Lung (tissue), 12 donors: ENCODE results near the gene PVALEF. TPM values are rescaled to one million over a fixed set of nuclear protein-coding genes. Genes with fewer than 3 reads are reported as not detected.

Experiments
- ATAC-seq: fragments of 200-7000 bp; cut with Tn5 transposase; one replicate; pipeline ENCODE4 v1.9.1; 2020; ENCODE audit warnings: moderate number of reproducible peaks; ENCODE audit not compliant: insufficient read depth, low FRiP score
- DNase-seq, 3 donors: peaks; one replicate each; pipeline ENCODE4 v3.0.0-alpha.2; 2013 to 2017
- H3K27ac ChIP-seq, 2 donors: one replicate each; pipeline ENCODE4 v1.5.1; 2013; ENCODE audit warnings: mild to moderate bottlenecking in 2 of 2, moderate library complexity in 2 of 2, control low read depth in 1 of 2, inconsistent platforms in 1 of 2, low read depth in 1 of 2, low read length in 1 of 2
- H3K27me3 ChIP-seq, 3 donors: one replicate each; pipeline ENCODE4 v1.5.1; 2013; ENCODE audit warnings: low read length in 2 of 3; ENCODE audit not compliant: control insufficient read depth in 3 of 3, insufficient read depth in 3 of 3
- H3K36me3 ChIP-seq, 4 donors: one replicate each; pipeline ENCODE4 v1.5.1; 2013; ENCODE audit warnings: low read length in 4 of 4, mild to moderate bottlenecking in 1 of 4, moderate library complexity in 1 of 4; ENCODE audit not compliant: control insufficient read depth in 4 of 4, insufficient read depth in 4 of 4
- H3K4me1 ChIP-seq, 5 donors: one replicate each; pipeline ENCODE4 v1.5.1; 2013; ENCODE audit warnings: low read length in 5 of 5, mild to moderate bottlenecking in 2 of 5, moderate library complexity in 1 of 5; ENCODE audit not compliant: control insufficient read depth in 5 of 5, insufficient read depth in 5 of 5
- H3K4me3 ChIP-seq: one replicate; pipeline ENCODE4 v1.5.1; 2013; ENCODE audit warnings: mild to moderate bottlenecking, control low read depth, moderate library complexity
- H3K9ac ChIP-seq, 2 donors: one replicate each; pipeline ENCODE4 v1.5.1; 2013; ENCODE audit warnings: low read length in 2 of 2, control low read depth in 1 of 2; ENCODE audit not compliant: insufficient read depth in 1 of 2
- H3K9me3 ChIP-seq, 4 donors: one replicate each; pipeline ENCODE4 v1.5.1; 2013; ENCODE audit warnings: low read length in 3 of 4, mild to moderate bottlenecking in 1 of 4, moderate library complexity in 1 of 4; ENCODE audit not compliant: control insufficient read depth in 4 of 4, insufficient read depth in 3 of 4
- WGBS, 2 donors: extraction: QIAGEN DNeasy Blood & Tissue Kit; methylation state at CpG; one replicate each; pipeline ENCODE4 v1.1.7; 2013; 5-methylcytosine and 5-hydroxymethylcytosine counted together
- polyA plus RNA-seq, 2 donors: library from polyadenylated mRNA; stranded (reverse); fragments of 200-250 nt; gene quantifications; one replicate each; pipeline ENCODE4 v1.2.1, GENCODE V29; 2013
- total RNA-seq, 2 donors: library from RNA; depleted of rRNA in 1 of 2; stranded (reverse); fragments of >200 nt in 1 of 2; gene quantifications; one replicate each; pipeline ENCODE4 v1.2.1, GENCODE V29; 2014 to 2021
- TF ChIP-seq, protein P1 (sequence below): IDR thresholded peaks from 2 replicates; pipeline ENCODE4 v1.5.1; 2012; ENCODE audit warnings: mild to moderate bottlenecking; ENCODE audit errors: control extremely low read depth, extremely low read depth
- donor health status: control.
- donor health status: control.
- donor health status: Bipolar disorder and iron deficiency.
- donor health status: healthy.
- donor health status: DM: yes; HTN: yes; CAD: no.

The PVALEF gene
- total and polyA plus RNA-seq, 4 donors, result not detected

DNA sequence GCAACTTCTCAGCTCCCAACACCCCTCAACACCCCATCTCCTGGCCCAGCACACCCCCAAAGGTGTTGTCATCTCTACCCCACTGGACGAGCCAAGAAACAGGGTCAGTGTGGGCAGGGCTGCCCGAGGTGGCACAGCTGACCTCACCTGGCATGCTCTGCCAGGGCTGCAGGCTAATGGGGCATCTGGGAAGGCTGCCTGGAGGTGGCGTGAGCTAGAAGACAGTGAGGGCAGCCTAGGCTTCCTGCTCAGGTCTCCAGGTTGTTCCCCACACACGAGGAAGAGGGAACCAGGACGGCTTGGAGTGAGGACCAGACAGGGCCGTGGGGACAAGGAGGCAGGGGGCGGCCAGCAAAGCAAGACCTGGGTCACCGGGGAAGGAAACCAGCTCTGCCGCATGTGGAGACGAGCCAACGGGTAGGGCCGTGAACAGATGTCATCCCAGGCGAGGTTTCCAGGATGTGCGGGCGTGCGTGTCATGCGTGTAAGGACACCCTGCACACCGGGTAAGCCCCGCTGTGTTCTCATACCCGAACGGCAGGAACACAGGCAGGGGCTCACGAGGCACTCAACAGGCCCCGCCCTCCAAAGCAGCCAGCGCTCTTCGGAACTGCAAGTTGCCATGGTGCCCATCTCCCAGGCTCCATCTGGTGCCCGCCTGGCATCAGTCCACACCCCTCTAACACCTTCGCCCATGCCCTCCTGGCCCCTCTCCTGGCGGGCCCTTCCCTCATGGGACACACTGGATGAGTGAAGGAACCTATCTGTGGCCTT, 29.6 kb upstream of the PVALEF start:
- peaks cover 0 to 11% (median 0%) of the 10 kb centered on the region in 5 donors for H3K4me1 ChIP-seq
- H3K9me3 ChIP-seq, result no peaks in the 10 kb centered on the region
- WGBS, 2 donors, result 69 to 83% methylated on average over 22 to 28 of the region's 28 CpGs
- no peaks in the 10 kb centered on the region for H3K27me3 ChIP-seq
- H3K9ac ChIP-seq, result no peak overlapping the region
- peaks cover 0 to 2% (median 0%) of the 10 kb centered on the region in 4 donors for H3K36me3 ChIP-seq
- no peak overlapping the region for H3K4me3 ChIP-seq
- no peak overlapping the region for H3K27ac ChIP-seq
- TF ChIP-seq, protein P1, sequence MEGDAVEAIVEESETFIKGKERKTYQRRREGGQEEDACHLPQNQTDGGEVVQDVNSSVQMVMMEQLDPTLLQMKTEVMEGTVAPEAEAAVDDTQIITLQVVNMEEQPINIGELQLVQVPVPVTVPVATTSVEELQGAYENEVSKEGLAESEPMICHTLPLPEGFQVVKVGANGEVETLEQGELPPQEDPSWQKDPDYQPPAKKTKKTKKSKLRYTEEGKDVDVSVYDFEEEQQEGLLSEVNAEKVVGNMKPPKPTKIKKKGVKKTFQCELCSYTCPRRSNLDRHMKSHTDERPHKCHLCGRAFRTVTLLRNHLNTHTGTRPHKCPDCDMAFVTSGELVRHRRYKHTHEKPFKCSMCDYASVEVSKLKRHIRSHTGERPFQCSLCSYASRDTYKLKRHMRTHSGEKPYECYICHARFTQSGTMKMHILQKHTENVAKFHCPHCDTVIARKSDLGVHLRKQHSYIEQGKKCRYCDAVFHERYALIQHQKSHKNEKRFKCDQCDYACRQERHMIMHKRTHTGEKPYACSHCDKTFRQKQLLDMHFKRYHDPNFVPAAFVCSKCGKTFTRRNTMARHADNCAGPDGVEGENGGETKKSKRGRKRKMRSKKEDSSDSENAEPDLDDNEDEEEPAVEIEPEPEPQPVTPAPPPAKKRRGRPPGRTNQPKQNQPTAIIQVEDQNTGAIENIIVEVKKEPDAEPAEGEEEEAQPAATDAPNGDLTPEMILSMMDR, result no peak
- DNase-seq (peak in 1 of 3 donors; percentile 48), ATAC-seq (no peak)

DNA sequence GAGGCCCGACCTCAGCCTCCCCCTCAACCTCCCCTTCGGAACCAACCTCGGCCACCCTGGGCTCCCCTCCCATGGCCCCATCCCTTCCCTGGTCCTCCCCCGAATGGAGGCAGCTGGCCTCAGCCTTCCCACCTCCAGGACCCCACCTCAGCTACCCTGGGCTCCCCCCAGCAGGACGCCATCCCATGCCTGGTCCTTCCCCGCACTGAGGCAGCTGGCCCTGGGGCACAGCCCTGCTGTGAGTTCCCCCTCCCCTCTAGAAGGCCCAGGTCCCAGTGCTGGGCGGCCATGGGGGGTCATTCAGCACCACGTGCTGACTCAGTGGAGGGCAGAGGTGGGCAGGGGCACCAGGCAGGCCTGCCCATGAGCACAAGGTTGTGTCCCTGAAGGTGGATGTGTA, 28.9 kb upstream of the PVALEF start:
- peaks cover 0 to 9% (median 0%) of the 10 kb centered on the region in 5 donors for H3K4me1 ChIP-seq
- TF ChIP-seq, protein P1, result no peak
- no peak for ATAC-seq

DNA sequence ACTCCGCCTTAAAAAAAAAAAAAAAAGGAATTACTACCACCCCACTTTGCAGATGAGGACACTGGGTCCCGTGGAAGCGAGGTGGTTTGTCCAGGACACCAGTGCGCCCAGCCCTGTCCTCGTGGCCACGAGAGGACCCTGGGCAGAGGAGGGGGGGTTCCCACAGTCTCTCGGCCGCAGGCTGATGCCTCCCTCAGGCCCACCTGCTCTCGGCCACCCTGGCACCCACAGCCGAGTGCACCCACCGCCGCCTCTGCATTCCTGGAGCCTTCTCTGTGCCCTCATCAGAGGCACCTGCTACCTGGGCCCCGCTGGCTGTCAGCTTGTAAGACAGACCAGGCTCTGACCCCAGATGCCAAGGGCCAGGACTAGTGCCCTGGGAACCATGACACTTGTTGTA, 28.1 kb upstream of the PVALEF start:
- WGBS, 2 donors, result 89 to 94% methylated on average over 12 to 13 of the region's 13 CpGs
- no peak for DNase-seq
- TF ChIP-seq, protein P1, result no peak

More for the DNA sequence above, 28.9 kb upstream of the PVALEF start:
- Histone ChIP-seq H3K9ac (no peak overlapping the region), H3K27me3 (no peaks in the 10 kb centered on the region), H3K27ac (no peak overlapping the region), H3K4me3 (no peak overlapping the region), H3K9me3 (no peaks in the 10 kb centered on the region), H3K36me3 (peaks cover 0 to 2% (median 0%) of the 10 kb centered on the region in 4 donors)
- DNase-seq, result no peak
- 79 to 90% methylated on average over 8 of the region's 8 CpGs for WGBS, 2 donors

More for the DNA sequence above, 28.1 kb upstream of the PVALEF start:
- Histone ChIP-seq H3K4me1 (peaks cover 0 to 5% (median 0%) of the 10 kb centered on the region in 5 donors), H3K9ac (no peak overlapping the region), H3K27ac (no peak overlapping the region), H3K4me3 (no peak overlapping the region), H3K36me3 (peaks cover 0 to 2% (median 0%) of the 10 kb centered on the region in 4 donors), H3K27me3 (no peaks in the 10 kb centered on the region), H3K9me3 (no peaks in the 10 kb centered on the region)
- no peak for ATAC-seq
